ENCODE data around the gene NSD2.

The NSD2 gene

GRCh38 chr4:1826531-1827350 lies 44.5 kb upstream of the NSD2 start:
- TF ChIP-seq CTCF (IDR thresholded peaks at IDR 0.05), result no peak

DNA sequence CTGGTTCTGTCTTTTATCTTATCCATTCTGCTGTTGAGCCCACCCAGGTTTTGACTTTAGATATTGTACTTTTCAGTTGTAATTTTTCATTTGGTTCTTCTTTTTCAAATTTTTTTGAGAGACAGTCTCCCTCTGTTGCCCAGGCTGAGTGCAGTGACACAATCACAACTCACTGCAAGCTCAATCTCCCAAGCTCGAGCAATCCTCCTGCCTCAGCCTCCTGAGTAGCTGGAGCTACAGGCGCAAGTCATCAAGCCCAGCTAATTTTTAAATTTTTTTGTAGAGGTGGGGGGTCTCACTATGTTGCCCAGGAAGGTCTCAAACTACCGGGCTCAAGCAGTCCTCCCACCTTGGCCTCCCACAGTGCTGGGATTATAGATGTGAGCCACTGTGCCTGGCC lies 41.0 kb upstream of the NSD2 start:
- TF ChIP-seq CTCF (IDR thresholded peaks at IDR 0.05), result no peak

DNA sequence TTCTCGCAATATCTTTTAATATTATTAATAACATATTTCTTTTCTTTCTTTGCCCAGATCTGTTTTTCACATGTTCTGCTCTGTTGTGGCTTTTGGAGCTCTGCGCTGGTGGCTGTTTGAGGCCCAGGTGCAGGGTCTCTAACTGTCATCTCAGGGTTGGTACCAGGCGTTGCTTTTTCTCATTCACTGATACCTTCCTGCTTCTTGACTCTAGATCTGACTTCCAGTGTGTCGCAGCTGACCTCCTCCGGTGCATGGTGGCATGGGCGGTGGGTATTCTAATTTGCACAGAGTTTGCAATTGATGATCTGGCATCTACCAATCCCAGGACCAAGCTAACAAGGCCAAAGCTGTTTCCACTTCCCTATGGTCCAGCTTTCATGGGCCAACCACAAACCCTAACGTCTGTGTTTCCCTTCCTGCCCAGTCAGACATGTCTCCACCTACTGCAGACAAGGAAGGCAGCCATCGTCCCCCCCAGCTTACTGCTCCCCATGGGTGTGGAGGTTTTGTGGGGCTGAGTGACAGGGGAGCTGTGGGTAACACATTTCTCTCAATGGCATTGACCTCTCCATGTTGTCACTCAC lies 40.5 kb upstream of the NSD2 start:
- TF ChIP-seq CTCF (IDR thresholded peaks at IDR 0.05), result no peak

DNA sequence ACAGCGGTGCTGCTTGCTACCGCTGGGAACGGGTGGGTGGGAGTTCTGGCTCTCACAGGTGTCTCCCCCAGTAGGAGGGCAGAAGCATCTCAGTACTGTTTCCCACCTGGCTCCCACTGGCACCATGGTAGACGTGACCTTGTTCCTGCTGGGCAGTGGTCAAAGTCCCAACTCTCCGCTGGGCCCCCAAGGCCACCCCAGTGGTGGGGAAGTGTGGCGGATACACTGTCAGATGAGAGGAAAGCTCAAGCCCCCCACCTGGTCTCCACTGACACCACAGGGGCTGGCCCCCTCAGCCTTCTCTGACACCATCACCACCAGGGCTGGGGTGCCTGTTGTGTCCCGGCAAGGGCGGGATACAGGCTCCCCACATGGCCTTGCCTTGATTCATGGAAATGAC lies 39.9 kb upstream of the NSD2 start:
- TF ChIP-seq CTCF (IDR thresholded peaks at IDR 0.05), result no peak

DNA sequence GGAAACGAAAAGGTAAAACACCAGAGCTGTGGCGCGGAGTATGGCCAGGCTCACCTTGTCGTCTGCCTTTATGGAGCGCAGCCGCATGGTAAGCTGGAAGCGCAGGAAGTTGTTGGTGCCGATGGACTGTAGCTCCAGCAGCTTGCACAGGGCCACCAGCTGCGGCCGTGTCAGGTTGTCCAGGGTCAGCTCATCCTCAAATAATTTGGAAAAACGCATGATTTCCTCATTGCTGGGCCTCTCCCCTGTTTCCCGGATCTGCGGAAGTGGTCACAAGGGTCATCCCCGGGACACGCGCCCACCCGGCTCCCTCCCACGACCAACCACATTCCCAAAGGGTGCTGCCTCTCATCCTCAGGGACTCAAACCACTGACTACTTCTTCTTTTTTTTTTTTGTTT lies 38.5 kb upstream of the NSD2 start:
- TF ChIP-seq CTCF (IDR thresholded peaks at IDR 0.05), result no peak

GRCh38 chr4:1833307-1834046 lies 37.7 kb upstream of the NSD2 start:
- no peak for TF ChIP-seq CTCF (IDR thresholded peaks at IDR 0.05)

DNA sequence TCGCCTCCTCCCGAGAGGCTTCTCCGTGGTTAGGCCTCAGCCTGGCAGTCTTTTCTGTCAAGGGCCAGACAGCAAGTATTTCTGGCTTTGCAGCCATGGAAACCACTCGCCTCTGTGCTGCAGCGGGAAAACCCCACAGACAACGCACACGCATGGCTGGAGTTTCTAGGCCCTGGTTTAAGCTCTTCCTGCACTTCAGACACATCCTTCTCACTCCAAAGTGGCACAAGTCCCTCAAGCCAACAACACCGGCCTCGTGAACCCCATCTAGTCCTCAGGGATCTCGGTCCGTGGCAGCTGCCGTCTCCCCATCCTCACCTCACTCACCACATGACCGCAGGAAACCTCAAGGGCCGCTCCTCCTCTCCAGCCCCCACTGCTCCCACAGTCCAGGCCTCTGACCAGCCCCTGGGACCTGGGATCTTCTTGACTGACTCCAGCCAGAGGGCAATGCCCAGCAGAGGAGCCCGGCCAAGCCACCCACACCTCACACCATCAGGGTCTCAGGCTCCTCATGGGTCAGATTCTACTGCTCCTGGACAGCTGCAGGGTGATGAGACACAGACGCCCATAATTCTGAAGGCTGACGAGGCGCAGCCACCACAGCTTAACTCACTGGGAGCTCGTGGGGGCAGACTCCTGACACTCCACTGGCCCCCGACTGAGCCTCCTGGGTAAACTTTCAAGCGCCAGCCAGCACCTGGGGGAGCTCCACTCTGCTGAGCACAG lies 37.0 kb upstream of the NSD2 start:
- TF ChIP-seq CTCF (IDR thresholded peaks at IDR 0.05), result no peak
